ENCODE results near the gene LPCAT1.

DNA sequence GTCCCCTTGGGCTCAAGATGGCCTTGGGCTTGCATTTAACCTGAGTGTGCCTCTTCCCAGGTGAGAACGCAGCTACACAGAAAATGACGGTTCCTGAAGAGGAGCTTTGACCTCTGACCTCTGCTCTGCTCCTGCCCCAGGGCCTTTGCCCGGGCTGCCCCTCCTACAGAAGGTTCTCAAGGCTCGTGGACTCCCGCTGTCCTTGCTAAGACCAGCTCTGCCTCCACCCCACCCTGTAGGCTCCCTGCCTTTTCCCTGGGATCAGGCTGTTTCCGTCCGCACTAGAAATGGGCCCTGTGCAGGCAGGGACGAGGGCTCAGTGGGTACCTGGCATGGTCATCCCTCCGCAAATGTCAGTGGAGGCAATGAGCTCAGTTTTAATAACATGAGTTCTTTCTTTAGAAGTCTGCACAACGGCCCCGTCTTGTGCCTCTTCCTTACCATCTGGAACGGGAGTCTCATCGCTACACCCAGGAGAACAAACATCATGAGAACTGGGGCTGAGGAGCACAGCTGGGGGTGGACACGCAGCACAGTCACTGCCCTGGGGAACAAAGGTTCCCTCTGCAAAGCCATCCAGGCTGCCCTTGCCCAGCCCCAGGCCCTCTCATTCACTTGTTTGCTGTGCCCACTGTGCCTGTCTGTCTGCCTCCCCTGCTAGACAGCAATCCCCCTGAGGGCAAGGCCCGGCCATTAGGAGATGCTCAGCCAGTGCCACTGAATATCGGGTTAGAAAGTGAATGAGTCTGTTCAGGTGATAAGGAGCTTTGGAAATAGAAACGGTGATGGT lies 26.7 kb upstream of the LPCAT1 start:
- no peak for TF ChIP-seq POLR2A (IDR thresholded peaks at IDR 0.05)
- TF ChIP-seq, protein P1, sequence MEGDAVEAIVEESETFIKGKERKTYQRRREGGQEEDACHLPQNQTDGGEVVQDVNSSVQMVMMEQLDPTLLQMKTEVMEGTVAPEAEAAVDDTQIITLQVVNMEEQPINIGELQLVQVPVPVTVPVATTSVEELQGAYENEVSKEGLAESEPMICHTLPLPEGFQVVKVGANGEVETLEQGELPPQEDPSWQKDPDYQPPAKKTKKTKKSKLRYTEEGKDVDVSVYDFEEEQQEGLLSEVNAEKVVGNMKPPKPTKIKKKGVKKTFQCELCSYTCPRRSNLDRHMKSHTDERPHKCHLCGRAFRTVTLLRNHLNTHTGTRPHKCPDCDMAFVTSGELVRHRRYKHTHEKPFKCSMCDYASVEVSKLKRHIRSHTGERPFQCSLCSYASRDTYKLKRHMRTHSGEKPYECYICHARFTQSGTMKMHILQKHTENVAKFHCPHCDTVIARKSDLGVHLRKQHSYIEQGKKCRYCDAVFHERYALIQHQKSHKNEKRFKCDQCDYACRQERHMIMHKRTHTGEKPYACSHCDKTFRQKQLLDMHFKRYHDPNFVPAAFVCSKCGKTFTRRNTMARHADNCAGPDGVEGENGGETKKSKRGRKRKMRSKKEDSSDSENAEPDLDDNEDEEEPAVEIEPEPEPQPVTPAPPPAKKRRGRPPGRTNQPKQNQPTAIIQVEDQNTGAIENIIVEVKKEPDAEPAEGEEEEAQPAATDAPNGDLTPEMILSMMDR (IDR thresholded peaks at IDR 0.05): no peak

All from breast epithelium (tissue), 3 donors.